HUES48 (cell line): ENCODE results near the gene GOLGA6L24.
"Not testable (repeated sequence)": the region's sequence is repeated elsewhere in the genome, so short reads cannot be mapped to it uniquely, and the experiment has no call there.

ENCODE experiments used
- H3K27ac ChIP-seq: one replicate; pipeline ENCODE4 v1.7.0; 2013; ENCODE audit warnings: low read depth, low read length, inconsistent platforms
- H3K27me3 ChIP-seq: 2 replicates; pipeline ENCODE4 v1.6.1; 2013; ENCODE audit warnings: mild to moderate bottlenecking, low read length; ENCODE audit not compliant: control insufficient read depth, insufficient read depth
- H3K36me3 ChIP-seq: 2 replicates; pipeline ENCODE4 v1.6.1; 2013; ENCODE audit warnings: low read length; ENCODE audit not compliant: control insufficient read depth, insufficient read depth
- H3K4me1 ChIP-seq: 2 replicates; pipeline ENCODE4 v1.6.1; 2013; ENCODE audit warnings: mild to moderate bottlenecking, low read length; ENCODE audit not compliant: control insufficient read depth, insufficient read depth
- H3K4me3 ChIP-seq: 2 replicates; pipeline ENCODE4 v1.5.1; 2013; ENCODE audit warnings: mild to moderate bottlenecking, low read depth, low read length
- H3K9ac ChIP-seq: 2 replicates; pipeline ENCODE4 v1.6.1; 2013; ENCODE audit warnings: mild to moderate bottlenecking, low read depth, low read length, moderate library complexity
- H3K9me3 ChIP-seq: 2 replicates; pipeline ENCODE4 v1.6.1; 2013; ENCODE audit warnings: low read length; ENCODE audit not compliant: control insufficient read depth, insufficient read depth

Gene GOLGA6L24

GRCh38 chr15:28357984-28358383 lies at the start of gene GOLGA6L24:
Gene GOLGA6L24, minus strand, starts transcription at chr15:28358084. Its CDS starts 61 bp downstream, at chr15:28358023.
- H3K36me3 ChIP-seq, H3K9ac ChIP-seq, H3K27me3 ChIP-seq, H3K27ac ChIP-seq, H3K4me3 ChIP-seq, H3K9me3 ChIP-seq, H3K4me1 ChIP-seq: not testable (repeated sequence)

- not testable (repeated sequence) for H3K4me3 ChIP-seq, H3K9ac ChIP-seq, H3K4me1 ChIP-seq, H3K27me3 ChIP-seq, H3K9me3 ChIP-seq, H3K36me3 ChIP-seq, H3K27ac ChIP-seq
Measured at GRCh38 chr15:28402774-28403435, 45.0 kb upstream of the GOLGA6L24 start.

GRCh38 chr15:28396022-28396421 lies 38.1 kb upstream of the GOLGA6L24 start:
- H3K4me3 ChIP-seq, H3K27me3 ChIP-seq, H3K27ac ChIP-seq, H3K4me1 ChIP-seq, H3K9ac ChIP-seq, H3K9me3 ChIP-seq, H3K36me3 ChIP-seq: not testable (repeated sequence)

- not testable (repeated sequence) for H3K4me1 ChIP-seq, H3K4me3 ChIP-seq, H3K9ac ChIP-seq, H3K27me3 ChIP-seq, H3K27ac ChIP-seq, H3K9me3 ChIP-seq, H3K36me3 ChIP-seq
Measured at GRCh38 chr15:28380053-28380452, 22.2 kb upstream of the GOLGA6L24 start.

- not testable (repeated sequence) for H3K9ac ChIP-seq, H3K4me1 ChIP-seq, H3K27ac ChIP-seq, H3K27me3 ChIP-seq, H3K36me3 ChIP-seq, H3K4me3 ChIP-seq, H3K9me3 ChIP-seq
Measured at GRCh38 chr15:28378364-28378763, 20.5 kb upstream of the GOLGA6L24 start, which contains the start of gene GOLGA8F. Gene GOLGA8F, plus strand, starts transcription at chr15:28378664. Its CDS starts 98 bp downstream, at chr15:28378762.

GRCh38 chr15:28365502-28365901 lies 7.6 kb upstream of the GOLGA6L24 start:
- H3K4me1 ChIP-seq, H3K9me3 ChIP-seq, H3K36me3 ChIP-seq, H3K27me3 ChIP-seq, H3K27ac ChIP-seq, H3K9ac ChIP-seq, H3K4me3 ChIP-seq: not testable (repeated sequence)

GRCh38 chr15:28322129-28322588 lies 35.7 kb downstream of the GOLGA6L24 start, which contains the start of gene HERC2:
Gene HERC2, minus strand, starts transcription at chr15:28322179. Its CDS starts 746 bp downstream, at chr15:28321433.
- not testable (repeated sequence) for H3K27ac ChIP-seq, H3K4me1 ChIP-seq
- H3K4me3 ChIP-seq = peak within 1 kb of the TSS; percentile 50

GRCh38 chr15:28321358-28322078 lies 36.4 kb downstream of the GOLGA6L24 start:
- H3K4me3 ChIP-seq = peak overlapping the region; percentile 50
- H3K9me3 ChIP-seq, H3K27ac ChIP-seq, H3K4me1 ChIP-seq, H3K27me3 ChIP-seq, H3K9ac ChIP-seq, H3K36me3 ChIP-seq: not testable (repeated sequence)

More at GRCh38 chr15:28322129-28322588, 35.7 kb downstream of the GOLGA6L24 start, which contains the start of gene HERC2:
- not testable (repeated sequence) for H3K9ac ChIP-seq, H3K27me3 ChIP-seq, H3K9me3 ChIP-seq, H3K36me3 ChIP-seq

GRCh38 chr15:28319725-28320124 lies 38.2 kb downstream of the GOLGA6L24 start:
- H3K9ac ChIP-seq, H3K36me3 ChIP-seq, H3K4me3 ChIP-seq, H3K9me3 ChIP-seq, H3K27me3 ChIP-seq, H3K27ac ChIP-seq, H3K4me1 ChIP-seq: not testable (repeated sequence)

GRCh38 chr15:28318828-28319227 lies 39.1 kb downstream of the GOLGA6L24 start:
- not testable (repeated sequence) for H3K9ac ChIP-seq, H3K4me1 ChIP-seq, H3K27me3 ChIP-seq, H3K27ac ChIP-seq, H3K4me3 ChIP-seq, H3K9me3 ChIP-seq
- H3K36me3 ChIP-seq = peaks cover 12% of the 10 kb centered on the region; the same call in 1 of the 2 replicates

GRCh38 chr15:28318122-28318521 lies 39.8 kb downstream of the GOLGA6L24 start:
- not testable (repeated sequence) for H3K4me1 ChIP-seq, H3K27me3 ChIP-seq, H3K9me3 ChIP-seq, H3K4me3 ChIP-seq, H3K27ac ChIP-seq, H3K9ac ChIP-seq
- peaks cover 15% of the 10 kb centered on the region; the same call in 1 of the 2 replicates for H3K36me3 ChIP-seq
